Spleen (tissue), 7 donors: ENCODE results near the gene EXOSC7.

Experiments
- CTCF ChIP-seq, 11 experiments: fragments of 200-600 bp in 7 of 11; fragments of 450-650 bp in 4 of 11; sonication (generic) in 4 of 11; IDR thresholded peaks in 8 of 11; conservative IDR thresholded peaks in 3 of 11; 1 replicate in 7 of 11; 2 replicates in 4 of 11; pipeline versions ENCODE4 v1.4.0 to v1.8.0; 2016 to 2021; ENCODE audit warnings: antibody characterized with exemption in 11 of 11, inconsistent platforms in 4 of 11, mild to moderate bottlenecking in 1 of 11
- POLR2A ChIP-seq, 3 donors: fragments of 450-650 bp; IDR thresholded peaks; one replicate each; pipeline ENCODE4 v1.5.1; 2017; ENCODE audit warnings: antibody characterized with exemption in 3 of 3, mild to moderate bottlenecking in 1 of 3
- POLR2AphosphoS5 ChIP-seq, 3 donors: sonication (generic); formaldehyde crosslinking; IDR thresholded peaks; one replicate each; pipeline ENCODE4 v1.5.1; 2017; ENCODE audit warnings: antibody characterized with exemption in 3 of 3
- donor health status: DM: no; HTN: no; CAD: no; lungs with moderate emphysema.
- donor health status: DM: no; HTN: no; CAD: no.
- donor health status: DM: no; HTN: no; CAD: no.

GRCh38 chr3:45020534-45020933 lies 44.5 kb downstream of the EXOSC7 start:
- no peak for TF ChIP-seq POLR2AphosphoS5 (IDR thresholded peaks at IDR 0.05)
- no peak for TF ChIP-seq POLR2A (IDR thresholded peaks at IDR 0.05)
- no peak for TF ChIP-seq CTCF (IDR thresholded peaks at IDR 0.05 in 8 of 11, conservative IDR thresholded peaks at IDR 0.05 in 3 of 11)
